Mesothelial cell of epicardium (in vitro differentiated cells): Measurements from ENCODE around the gene DGKD. TPM values are rescaled to one million over a fixed set of nuclear protein-coding genes. Genes with fewer than 3 reads are reported as not detected.

ENCODE experiments used
- DNase-seq, 2 experiments: peaks; one replicate each; pipeline ENCODE4 v3.0.0; 2021; ENCODE audit warnings: low spot score in 2 of 2; ENCODE audit not compliant: unreplicated experiment in 2 of 2
- H3K27ac Mint-ChIP-seq: 2 replicates; pipeline ENCODE4 v1.8.0; 2021; ENCODE audit warnings: mixed read lengths
- H3K27me3 Mint-ChIP-seq: 2 replicates; pipeline ENCODE4 v1.8.0; 2021; ENCODE audit warnings: low read depth, mixed read lengths
- H3K36me3 Mint-ChIP-seq: 2 replicates; pipeline ENCODE4 v1.8.0; 2021; ENCODE audit warnings: mixed read lengths
- H3K4me1 Mint-ChIP-seq: 2 replicates; pipeline ENCODE4 v1.8.0; 2021; ENCODE audit warnings: mixed read lengths
- H3K4me3 Mint-ChIP-seq: 2 replicates; pipeline ENCODE4 v1.8.0; 2021; ENCODE audit warnings: mild to moderate bottlenecking, moderate library complexity, mixed read lengths
- H3K9me3 Mint-ChIP-seq: 2 replicates; pipeline ENCODE4 v1.8.0; 2021; ENCODE audit warnings: mixed read lengths
- CTCF ChIP-seq: fragments of 200-600 bp; sonication (generic); IDR thresholded peaks from one replicate; pipeline ENCODE4 v1.5.0; 2021; ENCODE audit warnings: antibody characterized with exemption; ENCODE audit not compliant: unreplicated experiment
- total RNA-seq: library from RNA; stranded (reverse); gene quantifications from 3 replicates; pipeline ENCODE4 v1.2.1, GENCODE V29; 2021

DGKD gene
- total RNA-seq, 1 donor from 2014 or later, result 64.5 TPM

GRCh38 chr2:233416706-233417105 lies 62.4 kb downstream of the DGKD start:
- no peak overlapping the region for H3K27ac Mint-ChIP-seq
- H3K9me3 Mint-ChIP-seq, result peaks cover 12% of the 10 kb centered on the region
- H3K36me3 Mint-ChIP-seq, result peaks cover 9% of the 10 kb centered on the region
- TF ChIP-seq CTCF, result no peak
- no peaks in the 10 kb centered on the region for H3K27me3 Mint-ChIP-seq
- peaks cover 14% of the 10 kb centered on the region for H3K4me1 Mint-ChIP-seq
- no peak overlapping the region for H3K4me3 Mint-ChIP-seq
- DNase-seq, result no peak

- no peak for TF ChIP-seq CTCF
- Mint-ChIP-seq H3K36me3 (peaks cover 7% of the 10 kb centered on the region), H3K27ac (no peak overlapping the region), H3K4me1 (peaks cover 14% of the 10 kb centered on the region), H3K27me3 (no peaks in the 10 kb centered on the region), H3K4me3 (no peak overlapping the region), H3K9me3 (peaks cover 6% of the 10 kb centered on the region)
- no peak for DNase-seq
These were observed 63.0 kb downstream of the DGKD start for GRCh38 chr2:233417282-233417681.

- DNase-seq, result no peak
- Mint-ChIP-seq H3K27me3 (no peaks in the 10 kb centered on the region), H3K4me3 (no peak overlapping the region), H3K36me3 (peaks cover 3% of the 10 kb centered on the region), H3K27ac (no peak overlapping the region), H3K9me3 (no peaks in the 10 kb centered on the region), H3K4me1 (peaks cover 14% of the 10 kb centered on the region)
- TF ChIP-seq CTCF, result no peak
These were observed 63.9 kb downstream of the DGKD start for GRCh38 chr2:233418052-233418760.

GRCh38 chr2:233418761-233419546 lies 64.7 kb downstream of the DGKD start:
- no peak for TF ChIP-seq CTCF
- Mint-ChIP-seq H3K27me3 (no peaks in the 10 kb centered on the region), H3K36me3 (peaks cover 3% of the 10 kb centered on the region), H3K4me3 (no peak overlapping the region), H3K4me1 (peaks cover 14% of the 10 kb centered on the region), H3K27ac (no peak overlapping the region), H3K9me3 (no peaks in the 10 kb centered on the region)
- DNase-seq, result no peak

GRCh38 chr2:233419602-233420391 lies 65.5 kb downstream of the DGKD start:
- no peak for TF ChIP-seq CTCF

More at GRCh38 chr2:233419602-233420391, 65.5 kb downstream of the DGKD start:
- H3K36me3 Mint-ChIP-seq, result no peaks in the 10 kb centered on the region
- no peaks in the 10 kb centered on the region for H3K9me3 Mint-ChIP-seq
- H3K4me3 Mint-ChIP-seq, result no peak overlapping the region
- DNase-seq, result no peak
- peaks cover 14% of the 10 kb centered on the region for H3K4me1 Mint-ChIP-seq
- no peak overlapping the region for H3K27ac Mint-ChIP-seq
- H3K27me3 Mint-ChIP-seq, result no peaks in the 10 kb centered on the region
